Astrocyte (in vitro differentiated cells and primary cell): Measurements from ENCODE around the gene SLPI. TPM values are rescaled to one million over a fixed set of nuclear protein-coding genes. Genes with fewer than 3 reads are reported as not detected.

Experiments
- DNase-seq: peaks from one replicate; pipeline ENCODE4 v3.0.0-alpha.2; 2010; ENCODE audit warnings: low read depth
- FAIRE-seq: peaks from 2 replicates; lab custom pipeline; 2011; peaks lifted over from hg19 to GRCh38; lab: Jason Lieb, UNC
- H2AFZ ChIP-seq: 2 replicates; pipeline ENCODE4 v1.6.0; 2012; ENCODE audit warnings: low read depth, low read length, inconsistent platforms
- H3K27ac ChIP-seq: 2 replicates; pipeline ENCODE4 v1.5.1; 2011; ENCODE audit warnings: low read depth, low read length, inconsistent platforms
- H3K27me3 ChIP-seq: 2 replicates; pipeline ENCODE4 v1.6.0; 2011; ENCODE audit warnings: low read length, inconsistent platforms; ENCODE audit not compliant: insufficient read depth
- H3K36me3 ChIP-seq: 2 replicates; pipeline ENCODE4 v1.5.1; 2011; ENCODE audit warnings: low read length, inconsistent platforms; ENCODE audit not compliant: insufficient read depth
- H3K4me1 ChIP-seq: 2 replicates; pipeline ENCODE4 v1.5.1; 2011; ENCODE audit warnings: low read length, inconsistent platforms; ENCODE audit not compliant: insufficient read depth
- H3K4me2 ChIP-seq: 2 replicates; pipeline ENCODE4 v1.6.0; 2012; ENCODE audit warnings: low read length, inconsistent platforms
- H3K4me3 ChIP-seq: 2 replicates; pipeline ENCODE4 v1.5.1; 2011; ENCODE audit warnings: low read depth, mild to moderate bottlenecking, low read length, inconsistent platforms; ENCODE audit not compliant: insufficient read depth
- H3K79me2 ChIP-seq: 2 replicates; pipeline ENCODE4 v1.6.0; 2012; ENCODE audit warnings: mild to moderate bottlenecking, low read length, inconsistent platforms; ENCODE audit not compliant: insufficient read depth
- H3K9ac ChIP-seq: 2 replicates; pipeline ENCODE4 v1.6.0; 2012; ENCODE audit warnings: mild to moderate bottlenecking, low read length, inconsistent platforms
- H3K9me3 ChIP-seq: 2 replicates; pipeline ENCODE4 v1.5.1; 2012; ENCODE audit warnings: low read depth, mild to moderate bottlenecking, low read length, inconsistent platforms; ENCODE audit not compliant: insufficient read depth
- H4K20me1 ChIP-seq: 2 replicates; pipeline ENCODE4 v1.6.0; 2012; ENCODE audit warnings: low read length, inconsistent platforms; ENCODE audit not compliant: insufficient read depth
- H3K27ac Mint-ChIP-seq: one replicate; pipeline ENCODE4 v1.8.0; 2021; ENCODE audit warnings: mild to moderate bottlenecking, mixed read lengths; ENCODE audit not compliant: unreplicated experiment
- H3K27me3 Mint-ChIP-seq: one replicate; pipeline ENCODE4 v1.8.0; 2021; ENCODE audit warnings: low read depth, mixed read lengths; ENCODE audit not compliant: unreplicated experiment
- H3K36me3 Mint-ChIP-seq: one replicate; pipeline ENCODE4 v1.8.0; 2021; ENCODE audit warnings: low read depth, mixed read lengths; ENCODE audit not compliant: unreplicated experiment
- H3K4me1 Mint-ChIP-seq: one replicate; pipeline ENCODE4 v1.8.0; 2021; ENCODE audit warnings: low read depth, mixed read lengths; ENCODE audit not compliant: unreplicated experiment
- H3K4me3 Mint-ChIP-seq: one replicate; pipeline ENCODE4 v1.8.0; 2021; ENCODE audit warnings: mild to moderate bottlenecking, moderate library complexity, mixed read lengths; ENCODE audit not compliant: unreplicated experiment
- H3K9me3 Mint-ChIP-seq: one replicate; pipeline ENCODE4 v1.8.0; 2021; ENCODE audit warnings: mild to moderate bottlenecking, mixed read lengths; ENCODE audit not compliant: unreplicated experiment
- EZH2 ChIP-seq: IDR thresholded peaks from 2 replicates; pipeline ENCODE4 v1.6.1; 2012; ENCODE audit warnings: mild to moderate bottlenecking, low read length, inconsistent platforms; ENCODE audit not compliant: insufficient read depth
- total RNA-seq: library from RNA; stranded (reverse); gene quantifications from 2 replicates; pipeline ENCODE4 v1.2.1, GENCODE V29; 2021
- TF ChIP-seq, protein P1 (sequence below): IDR thresholded peaks from 2 replicates; pipeline ENCODE4 v1.5.1; 2011; ENCODE audit warnings: low read depth, mild to moderate bottlenecking, inconsistent platforms, low read length, moderate library complexity; ENCODE audit not compliant: insufficient read depth

Gene SLPI
- total RNA-seq, 1 donor from 2014 or later, result 0.41 TPM

DNA sequence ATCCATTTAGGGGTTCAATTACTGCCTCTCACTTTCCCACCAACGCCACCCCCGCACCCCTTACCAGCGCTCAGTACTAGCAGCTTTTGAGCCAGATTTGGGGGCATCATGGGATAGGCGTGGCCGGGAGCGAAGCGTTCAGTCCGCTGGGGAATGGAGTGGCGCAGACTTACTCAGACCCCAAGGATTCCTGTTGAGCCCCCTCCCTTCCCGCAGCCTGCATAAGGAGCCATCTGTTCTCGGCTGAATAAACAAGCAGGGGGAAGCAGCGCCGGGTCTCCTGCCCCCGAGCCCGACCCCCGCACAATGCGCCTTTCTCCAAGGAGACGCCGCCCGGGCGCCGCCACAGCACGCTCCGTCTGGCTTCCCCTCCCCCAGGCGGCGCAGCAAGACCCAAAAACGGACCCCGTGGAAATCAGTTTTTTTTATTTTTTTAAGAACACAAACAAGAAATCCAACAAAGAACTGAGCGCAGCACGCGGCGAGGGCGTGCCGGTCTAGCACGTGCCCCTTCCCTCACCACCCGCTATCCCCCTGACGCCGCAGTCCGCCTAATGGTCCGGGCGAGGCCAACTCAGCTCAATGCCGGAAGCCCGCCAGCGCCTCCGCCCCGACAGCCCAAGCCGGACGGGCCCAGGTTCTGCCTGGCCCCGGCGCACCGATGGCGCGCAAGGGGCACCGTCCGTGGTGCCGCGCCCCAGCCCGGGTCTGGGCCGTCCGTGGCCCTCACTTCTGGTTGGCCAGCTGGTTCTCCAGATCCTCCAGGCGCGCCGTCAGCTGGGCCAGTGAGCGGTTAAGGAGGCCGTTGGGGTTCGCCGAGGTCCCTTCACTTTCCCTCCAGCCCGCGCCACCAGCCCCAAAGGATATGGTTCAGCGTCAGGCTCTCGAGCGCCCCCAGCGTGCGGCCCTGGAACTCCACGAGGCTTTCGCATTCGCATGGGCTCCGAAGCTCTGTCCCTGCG is 39.0 kb upstream of the SLPI start:
- no peaks in the 10 kb centered on the region for H3K79me2 ChIP-seq
- H3K36me3 ChIP-seq, result no peaks in the 10 kb centered on the region
- DNase-seq (peak; percentile 19), FAIRE-seq (no peak)
- peak overlapping the region; percentile 90 for H3K4me2 ChIP-seq
- peaks cover 6% of the 10 kb centered on the region for H3K9me3 Mint-ChIP-seq
- H2AFZ ChIP-seq, result peak overlapping the region; percentile 88
- peak overlapping the region; percentile 83 for H3K4me3 Mint-ChIP-seq
- peak overlapping the region; percentile 74 for H3K9ac ChIP-seq
- H3K27me3 ChIP-seq, result peaks cover 17% of the 10 kb centered on the region
- H3K27me3 Mint-ChIP-seq, result peaks cover 8% of the 10 kb centered on the region
- H3K4me1 Mint-ChIP-seq, result peaks cover 3% of the 10 kb centered on the region
- peak overlapping the region; percentile 41 for H3K27ac Mint-ChIP-seq
- peak overlapping the region; percentile 61 for H3K4me3 ChIP-seq
- H3K4me1 ChIP-seq, result peaks cover 6% of the 10 kb centered on the region
- TF ChIP-seq EZH2, result peak; percentile 27
- TF ChIP-seq, protein P1, sequence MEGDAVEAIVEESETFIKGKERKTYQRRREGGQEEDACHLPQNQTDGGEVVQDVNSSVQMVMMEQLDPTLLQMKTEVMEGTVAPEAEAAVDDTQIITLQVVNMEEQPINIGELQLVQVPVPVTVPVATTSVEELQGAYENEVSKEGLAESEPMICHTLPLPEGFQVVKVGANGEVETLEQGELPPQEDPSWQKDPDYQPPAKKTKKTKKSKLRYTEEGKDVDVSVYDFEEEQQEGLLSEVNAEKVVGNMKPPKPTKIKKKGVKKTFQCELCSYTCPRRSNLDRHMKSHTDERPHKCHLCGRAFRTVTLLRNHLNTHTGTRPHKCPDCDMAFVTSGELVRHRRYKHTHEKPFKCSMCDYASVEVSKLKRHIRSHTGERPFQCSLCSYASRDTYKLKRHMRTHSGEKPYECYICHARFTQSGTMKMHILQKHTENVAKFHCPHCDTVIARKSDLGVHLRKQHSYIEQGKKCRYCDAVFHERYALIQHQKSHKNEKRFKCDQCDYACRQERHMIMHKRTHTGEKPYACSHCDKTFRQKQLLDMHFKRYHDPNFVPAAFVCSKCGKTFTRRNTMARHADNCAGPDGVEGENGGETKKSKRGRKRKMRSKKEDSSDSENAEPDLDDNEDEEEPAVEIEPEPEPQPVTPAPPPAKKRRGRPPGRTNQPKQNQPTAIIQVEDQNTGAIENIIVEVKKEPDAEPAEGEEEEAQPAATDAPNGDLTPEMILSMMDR, result peak; percentile 68
- no peaks in the 10 kb centered on the region for H4K20me1 ChIP-seq
- H3K27ac ChIP-seq, result no peak overlapping the region
- H3K36me3 Mint-ChIP-seq, result no peaks in the 10 kb centered on the region
- peaks cover 4% of the 10 kb centered on the region for H3K9me3 ChIP-seq

- no peak overlapping the region for H3K4me3 Mint-ChIP-seq
- H3K36me3 ChIP-seq, result no peaks in the 10 kb centered on the region
- peak overlapping the region; percentile 90 for H3K4me2 ChIP-seq
- peaks cover 16% of the 10 kb centered on the region for H3K27me3 ChIP-seq
- no peak overlapping the region for H3K4me3 ChIP-seq
- peaks cover 6% of the 10 kb centered on the region for H3K4me1 ChIP-seq
- peaks cover 3% of the 10 kb centered on the region for H3K4me1 Mint-ChIP-seq
- H3K79me2 ChIP-seq, result no peaks in the 10 kb centered on the region
- H3K36me3 Mint-ChIP-seq, result no peaks in the 10 kb centered on the region
- no peak overlapping the region for H3K27ac ChIP-seq
- H3K9me3 Mint-ChIP-seq, result peaks cover 6% of the 10 kb centered on the region
- H3K27me3 Mint-ChIP-seq, result peaks cover 15% of the 10 kb centered on the region
- no peak overlapping the region for H3K27ac Mint-ChIP-seq
- TF ChIP-seq EZH2, result no peak
- TF ChIP-seq, protein P1, result no peak
- DNase-seq (no peak), FAIRE-seq (no peak)
- no peaks in the 10 kb centered on the region for H4K20me1 ChIP-seq
- H3K9ac ChIP-seq, result no peak overlapping the region
- H2AFZ ChIP-seq, result no peak overlapping the region
- peaks cover 4% of the 10 kb centered on the region for H3K9me3 ChIP-seq
These were observed 38.0 kb upstream of the SLPI start for GRCh38 chr20:45292343-45292742.

GRCh38 chr20:45291526-45291925 is 37.2 kb upstream of the SLPI start:
- Histone ChIP-seq H3K79me2 (no peaks in the 10 kb centered on the region), H3K27me3 (peaks cover 15% of the 10 kb centered on the region), H3K9ac (no peak overlapping the region), H3K36me3 (no peaks in the 10 kb centered on the region), H3K9me3 (peaks cover 4% of the 10 kb centered on the region), H2AFZ (no peak overlapping the region), H4K20me1 (no peaks in the 10 kb centered on the region), H3K4me2 (no peak overlapping the region), H3K4me3 (no peak overlapping the region), H3K27ac (no peak overlapping the region), H3K4me1 (peaks cover 6% of the 10 kb centered on the region)
- peaks cover 20% of the 10 kb centered on the region for H3K27me3 Mint-ChIP-seq
- TF ChIP-seq, protein P1, result no peak
- TF ChIP-seq EZH2, result no peak
- H3K9me3 Mint-ChIP-seq, result peaks cover 6% of the 10 kb centered on the region
- H3K4me1 Mint-ChIP-seq, result peaks cover 3% of the 10 kb centered on the region
- FAIRE-seq (no peak), DNase-seq (no peak)
- H3K4me3 Mint-ChIP-seq, result no peak overlapping the region
- H3K27ac Mint-ChIP-seq, result no peak overlapping the region
- no peaks in the 10 kb centered on the region for H3K36me3 Mint-ChIP-seq
